Left lung (tissue), 10 donors: ENCODE data around the gene MYH3. TPM values are rescaled to one million over a fixed set of nuclear protein-coding genes. Genes with fewer than 3 reads are reported as not detected.
"Not testable (repeated sequence)": the region's sequence is repeated elsewhere in the genome, so short reads cannot be mapped to it uniquely, and the experiment has no call there.

Experiments used
- ATAC-seq: fragments of 200-7000 bp; cut with Tn5 transposase; one replicate; pipeline ENCODE4 v1.9.1; 2020; ENCODE audit warnings: moderate library complexity
- DNase-seq, 4 donors: peaks; one replicate each; pipeline ENCODE4 v3.0.0-alpha.2; 2013 to 2020
- H3K27ac ChIP-seq, 2 donors: fragments of 200-600 bp; sonication (generic) in 1 of 2; one replicate each; pipeline versions ENCODE4 v1.5.0 to v1.8.0; 2020 to 2021
- H3K27me3 ChIP-seq, 2 donors: fragments of 200-600 bp; sonication (generic) in 1 of 2; one replicate each; pipeline versions ENCODE4 v1.5.0 to v1.8.0; 2020 to 2021
- H3K36me3 ChIP-seq, 2 donors: fragments of 200-600 bp; sonication (generic) in 1 of 2; one replicate each; pipeline versions ENCODE4 v1.5.0 to v1.8.0; 2020 to 2021
- H3K4me1 ChIP-seq, 2 donors: fragments of 200-600 bp; one replicate each; pipeline ENCODE4 v1.8.0; 2021
- H3K4me3 ChIP-seq, 2 donors: fragments of 200-600 bp; sonication (generic) in 1 of 2; one replicate each; pipeline versions ENCODE4 v1.5.0 to v1.8.0; 2020 to 2021; ENCODE audit warnings: mild to moderate bottlenecking in 1 of 2
- H3K9me3 ChIP-seq, 2 donors: fragments of 200-600 bp; sonication (generic) in 1 of 2; one replicate each; pipeline versions ENCODE4 v1.5.0 to v1.8.0; 2020 to 2021
- intact Hi-C, 2 donors: fragments of 100-400 bp; cut with DNase I; formaldehyde crosslinking; loops; one replicate each; pipeline versions ENCODE4 v1.11.2 to v1.14.2; 2022
- polyA plus RNA-seq, 6 donors: library from polyadenylated mRNA; unstranded; fragments of 120-200 nt; gene quantifications; one replicate each; pipeline ENCODE4 v1.2.1, GENCODE V29; 2013; ENCODE audit not compliant: insufficient read length in 6 of 6
- total RNA-seq, 2 donors: library from RNA; stranded (reverse); fragmentation: NEBNext Ultra II Directional; extraction: Animal tissue kit (Norgen Biotek cat#: 25700); gene quantifications; one replicate each; pipeline ENCODE4 v1.2.1, GENCODE V29; 2021
- TF ChIP-seq, protein P1 (sequence below), 2 donors: fragments of 200-600 bp; sonication (generic) in 1 of 2; IDR thresholded peaks; one replicate each; pipeline versions ENCODE4 v1.5.0 to v1.8.0; 2021; ENCODE audit warnings: antibody characterized with exemption in 2 of 2
- donor health status: DM: no; HTN: yes; CAD: no.
- donor health status: DM: no; HTN: no; CAD: no.

Gene MYH3
- total and polyA plus RNA-seq, 8 donors: 1.5 to 7.1 (median 4.1) TPM

GRCh38 chr17:10698096-10698818 lies 41.1 kb upstream of the MYH3 start:
- no peaks in the 10 kb centered on the region for H3K9me3 ChIP-seq
- TF ChIP-seq, protein P1, sequence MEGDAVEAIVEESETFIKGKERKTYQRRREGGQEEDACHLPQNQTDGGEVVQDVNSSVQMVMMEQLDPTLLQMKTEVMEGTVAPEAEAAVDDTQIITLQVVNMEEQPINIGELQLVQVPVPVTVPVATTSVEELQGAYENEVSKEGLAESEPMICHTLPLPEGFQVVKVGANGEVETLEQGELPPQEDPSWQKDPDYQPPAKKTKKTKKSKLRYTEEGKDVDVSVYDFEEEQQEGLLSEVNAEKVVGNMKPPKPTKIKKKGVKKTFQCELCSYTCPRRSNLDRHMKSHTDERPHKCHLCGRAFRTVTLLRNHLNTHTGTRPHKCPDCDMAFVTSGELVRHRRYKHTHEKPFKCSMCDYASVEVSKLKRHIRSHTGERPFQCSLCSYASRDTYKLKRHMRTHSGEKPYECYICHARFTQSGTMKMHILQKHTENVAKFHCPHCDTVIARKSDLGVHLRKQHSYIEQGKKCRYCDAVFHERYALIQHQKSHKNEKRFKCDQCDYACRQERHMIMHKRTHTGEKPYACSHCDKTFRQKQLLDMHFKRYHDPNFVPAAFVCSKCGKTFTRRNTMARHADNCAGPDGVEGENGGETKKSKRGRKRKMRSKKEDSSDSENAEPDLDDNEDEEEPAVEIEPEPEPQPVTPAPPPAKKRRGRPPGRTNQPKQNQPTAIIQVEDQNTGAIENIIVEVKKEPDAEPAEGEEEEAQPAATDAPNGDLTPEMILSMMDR (IDR thresholded peaks at IDR 0.05): no peak
- peak; percentile 9 for ATAC-seq
- H3K36me3 ChIP-seq: peaks cover 0 to 23% of the 10 kb centered on the region in 2 donors
- H3K4me1 ChIP-seq: peaks cover 7 to 38% of the 10 kb centered on the region in 2 donors
- peak overlapping the region; percentile 94 to 96 for H3K27ac ChIP-seq
- DNase-seq: peak in 1 of 4 donors; percentile 7
- H3K27me3 ChIP-seq: no peaks in the 10 kb centered on the region
- intact Hi-C loops: no loop called here
- H3K4me3 ChIP-seq: peak overlapping the region; percentile 88 to 98

DNA sequence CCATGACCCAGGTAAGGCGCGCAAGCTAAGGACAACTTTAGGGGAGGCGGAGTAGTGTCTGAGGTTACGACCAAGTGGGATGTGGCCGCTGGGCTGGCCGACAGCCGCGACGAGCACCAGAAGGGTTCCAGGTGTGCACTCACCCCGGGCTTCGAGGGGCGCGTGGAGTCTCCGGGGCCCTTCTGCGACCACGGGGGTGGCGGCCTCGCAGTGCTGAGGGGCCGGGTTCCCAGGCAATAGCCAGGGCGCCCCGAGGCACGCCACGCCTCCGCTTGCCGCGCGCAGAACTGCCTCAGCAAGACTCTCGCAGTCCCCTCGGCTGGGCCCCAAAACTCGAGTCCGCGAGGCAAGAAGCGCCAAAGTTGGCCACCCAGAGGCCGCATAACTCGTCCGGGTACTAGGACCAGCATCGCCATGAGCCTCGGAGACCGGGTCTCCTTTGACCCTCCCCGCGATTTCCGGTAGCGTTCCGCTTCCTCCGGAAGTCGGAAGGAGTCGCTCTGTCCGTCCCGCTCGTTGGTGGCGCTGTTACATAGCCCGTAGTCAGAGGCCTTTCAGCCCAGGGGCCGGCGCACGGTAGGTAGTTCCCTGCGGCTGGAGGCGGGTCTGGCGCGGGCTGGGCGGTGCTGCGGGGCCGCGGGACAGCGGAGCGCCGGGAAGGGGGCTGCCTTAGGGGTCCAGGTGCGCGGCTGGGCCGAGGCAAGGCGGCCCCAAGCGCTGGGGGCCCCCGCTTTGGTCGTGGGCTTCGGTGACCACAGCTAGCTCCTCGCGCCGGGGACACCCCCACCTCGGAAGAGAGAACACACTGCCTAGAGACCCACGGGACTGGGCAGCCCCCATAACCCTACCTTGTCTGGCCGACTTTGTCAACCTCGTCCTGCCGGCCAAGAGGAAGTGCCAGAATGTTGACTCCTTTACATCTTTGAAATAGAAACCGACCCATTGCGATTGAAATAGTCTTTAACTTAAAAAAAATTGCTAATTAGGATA lies 40.3 kb upstream of the MYH3 start, which contains the start of the genes ADPRM and SCO1:
TSS of gene ADPRM (plus strand) at position 503 of the 990 bp plus-strand sequence. CDS start 7,333 bp downstream, outside the sequence.
TSS of gene SCO1 (minus strand) at position 442 of the 990 bp plus-strand sequence. CDS start at position 416, 26 bp downstream.
- H3K9me3 ChIP-seq: no peaks in the 10 kb centered on the region
- H3K27ac ChIP-seq: peak within 1 kb of the TSS; percentile 94 to 96
- H3K36me3 ChIP-seq: peaks cover 0 to 32% of the 10 kb centered on the region in 2 donors
- intact Hi-C loops: no loop called here
- peak within 1 kb of the TSS; percentile 88 to 98 for H3K4me3 ChIP-seq
- H3K27me3 ChIP-seq: no peaks in the 10 kb centered on the region
- DNase-seq: peak; percentile 89 to 98 (median 96)
- ATAC-seq: peak; percentile 99
- H3K4me1 ChIP-seq: peaks cover 7 to 35% of the 10 kb centered on the region in 2 donors
- TF ChIP-seq, protein P1 (IDR thresholded peaks at IDR 0.05): peak; percentile 27 to 36

GRCh38 chr17:10695875-10696407 lies 38.8 kb upstream of the MYH3 start:
- peaks cover 7 to 35% of the 10 kb centered on the region in 2 donors for H3K4me1 ChIP-seq
- H3K27ac ChIP-seq, intact Hi-C loops, H3K27me3 ChIP-seq, ATAC-seq, H3K9me3 ChIP-seq, DNase-seq: not testable (repeated sequence)
- peaks cover 0 to 46% of the 10 kb centered on the region in 2 donors for H3K36me3 ChIP-seq
- peak overlapping the region in 1 of 2 donors; percentile 88 for H3K4me3 ChIP-seq

DNA sequence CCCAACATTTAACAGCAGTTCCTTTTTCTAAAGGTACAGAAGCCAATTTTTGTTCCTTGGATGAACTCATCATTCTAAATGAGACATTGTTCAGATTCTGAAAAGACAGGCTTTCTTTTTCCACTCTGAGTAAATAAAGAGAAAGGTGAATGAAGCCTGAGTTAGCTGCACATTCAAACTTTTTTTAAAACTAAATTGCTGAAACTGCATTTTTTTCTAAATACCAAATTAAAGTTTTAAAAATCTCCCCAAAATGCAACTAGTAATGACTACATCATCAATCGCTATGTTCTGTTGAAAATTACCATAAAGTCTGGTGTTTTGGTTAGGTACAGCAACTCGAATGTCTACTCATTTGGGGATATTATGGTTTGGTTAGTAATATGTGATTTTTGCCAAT lies 30.4 kb upstream of the MYH3 start:
- ATAC-seq: no peak
- Histone ChIP-seq H3K4me3 (no peak overlapping the region), H3K27me3 (no peaks in the 10 kb centered on the region), H3K4me1 (no peaks in the 10 kb centered on the region), H3K36me3 (peaks cover 0 to 67% of the 10 kb centered on the region in 2 donors), H3K9me3 (no peaks in the 10 kb centered on the region), H3K27ac (no peak overlapping the region)
- TF ChIP-seq, protein P1 (IDR thresholded peaks at IDR 0.05): no peak
- DNase-seq: no peak
- intact Hi-C loops: no loop called here

DNA sequence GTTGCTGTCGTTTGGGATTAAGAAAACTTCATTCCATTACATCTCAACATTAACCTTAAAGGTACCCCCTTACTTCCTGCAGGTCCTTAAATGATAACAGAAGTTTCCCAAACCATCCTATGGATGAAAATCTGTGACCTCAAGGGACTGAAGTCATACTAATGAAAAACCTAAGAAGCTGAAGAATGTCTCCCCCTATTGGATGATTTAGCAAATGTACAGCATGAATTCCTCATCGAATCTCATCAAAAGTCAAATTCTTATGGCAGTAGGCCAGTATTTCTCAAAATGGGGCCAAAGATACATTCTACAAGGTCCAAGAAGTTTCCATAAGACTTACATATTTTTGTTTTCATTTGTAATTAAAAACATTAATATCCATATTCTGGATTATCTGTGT lies 26.7 kb upstream of the MYH3 start:
- DNase-seq (no peak), ATAC-seq (no peak)
- intact Hi-C loops: no loop called here
- Histone ChIP-seq H3K27me3 (no peaks in the 10 kb centered on the region), H3K9me3 (no peaks in the 10 kb centered on the region), H3K4me3 (no peak overlapping the region), H3K4me1 (no peaks in the 10 kb centered on the region), H3K27ac (no peak overlapping the region), H3K36me3 (peaks cover 0 to 75% of the 10 kb centered on the region in 2 donors)
- TF ChIP-seq, protein P1 (IDR thresholded peaks at IDR 0.05): peak; percentile 15 to 27
